Tongue (tissue), 3 donors: ENCODE measurements around the gene ROGDI. TPM values are rescaled to one million over a fixed set of nuclear protein-coding genes. Genes with fewer than 3 reads are reported as not detected.

ENCODE experiments used
- DNase-seq: peaks from one replicate; pipeline ENCODE4 v3.0.0-alpha.2; 2015
- small RNA-seq: library from RNA; depleted of rRNA; stranded (forward); fragments of <200 nt; gene quantifications from one replicate; pipeline ENCODE3, GENCODE V24; 2014; ENCODE audit warnings: low replicate concordance
- total RNA-seq: library from RNA; depleted of rRNA; stranded (reverse); fragments of >200 nt; gene quantifications from one replicate; pipeline ENCODE4 v1.2.3, GENCODE V29; 2014

ROGDI gene
- total RNA-seq, 1 donor from 2014 or later = 12.6 TPM

DNA sequence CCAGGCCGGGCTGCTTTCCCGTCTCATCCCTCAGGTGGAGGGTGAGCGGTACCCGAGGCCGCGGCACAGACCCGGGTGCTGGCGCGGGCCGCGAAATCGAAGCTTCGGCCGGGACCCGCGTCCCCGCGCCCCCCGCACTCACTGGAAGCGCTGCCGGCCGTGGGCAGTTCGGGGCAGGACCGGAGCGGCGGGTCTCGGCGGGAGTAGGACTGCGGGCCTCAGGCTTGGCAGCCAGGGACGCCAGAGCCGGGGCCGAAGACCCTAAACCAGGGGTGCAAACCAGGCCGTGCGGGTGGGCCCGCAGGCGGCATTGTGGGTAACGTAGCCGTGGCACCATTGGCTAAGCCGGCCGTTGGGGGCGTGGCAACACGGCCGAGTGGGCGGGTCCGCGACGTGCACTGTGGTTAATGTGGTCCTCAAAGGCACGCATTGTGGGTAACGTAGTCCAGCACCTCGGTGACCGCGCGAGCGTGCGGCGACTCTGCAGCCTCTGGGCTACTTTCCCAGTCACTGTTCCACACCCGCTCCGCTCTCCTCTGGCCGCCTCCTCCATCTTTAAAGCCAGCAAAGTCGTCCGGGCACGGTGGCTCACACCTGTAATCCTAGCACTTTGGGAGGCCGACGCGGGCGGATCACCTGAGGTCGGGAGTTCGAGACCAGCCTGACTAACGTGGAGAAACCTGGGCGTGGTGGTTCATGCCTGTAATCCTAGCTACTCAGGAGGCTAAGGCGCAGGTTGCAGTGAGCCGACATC, 35.4 kb downstream of the ROGDI start, which contains the start of gene ZNF500:
ZNF500 (minus strand) TSS at position 288 of the 754 bp plus-strand sequence. CDS start 1,184 bp downstream, outside the sequence.
- peak; percentile 98 for DNase-seq

- DNase-seq = no peak
Observed at GRCh38 chr16:4765511-4766474, 36.6 kb downstream of the ROGDI start.

GRCh38 chr16:4763791-4764190, 38.6 kb downstream of the ROGDI start:
- DNase-seq = no peak

DNA sequence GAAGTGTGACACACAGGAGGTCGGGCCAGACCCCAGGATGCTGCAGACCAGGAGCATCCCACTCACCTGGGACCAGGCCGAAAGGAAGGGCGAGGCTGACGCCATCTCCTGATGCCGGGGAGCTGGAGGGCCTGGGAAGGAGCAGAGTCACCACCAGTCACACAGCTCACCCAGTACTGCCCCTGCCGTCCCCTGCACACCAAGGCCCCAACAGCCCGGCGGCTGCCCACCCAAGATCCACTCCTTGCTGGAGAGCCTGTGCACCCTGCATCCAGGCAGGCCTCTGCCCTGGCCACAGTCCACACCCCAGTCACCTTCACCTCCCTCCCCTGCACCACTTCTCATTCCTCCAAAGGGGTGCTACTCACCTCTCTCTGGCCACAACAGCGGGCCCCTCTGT, 40.2 kb downstream of the ROGDI start:
- no peak for DNase-seq

GRCh38 chr16:4760221-4760910, 42.1 kb downstream of the ROGDI start:
- no peak for DNase-seq

DNA sequence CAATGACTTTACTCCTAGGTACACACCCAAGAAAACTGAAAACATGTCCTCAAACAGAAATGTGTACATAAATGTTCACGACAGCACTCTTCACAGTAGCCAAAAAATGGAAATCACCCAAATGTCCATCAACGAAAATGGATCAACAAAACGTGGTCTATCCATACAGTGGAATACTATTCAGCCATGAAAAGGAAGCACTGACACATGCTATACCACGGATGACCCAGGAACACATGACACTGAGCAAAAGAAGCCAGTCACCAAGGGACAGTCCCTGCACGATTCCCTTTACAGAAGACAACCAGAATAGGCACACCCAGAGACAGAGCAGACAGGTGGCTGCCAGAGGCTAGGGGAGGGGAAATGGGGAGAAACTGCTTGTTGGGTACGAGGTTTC, 46.7 kb downstream of the ROGDI start:
- DNase-seq = no peak

GRCh38 chr16:4754865-4755264, 47.6 kb downstream of the ROGDI start:
- DNase-seq = no peak

- no peak for DNase-seq
Observed at GRCh38 chr16:4753227-4753626, 49.2 kb downstream of the ROGDI start.

- DNase-seq = no peak
Observed at GRCh38 chr16:4752351-4753100, 49.9 kb downstream of the ROGDI start.

DNA sequence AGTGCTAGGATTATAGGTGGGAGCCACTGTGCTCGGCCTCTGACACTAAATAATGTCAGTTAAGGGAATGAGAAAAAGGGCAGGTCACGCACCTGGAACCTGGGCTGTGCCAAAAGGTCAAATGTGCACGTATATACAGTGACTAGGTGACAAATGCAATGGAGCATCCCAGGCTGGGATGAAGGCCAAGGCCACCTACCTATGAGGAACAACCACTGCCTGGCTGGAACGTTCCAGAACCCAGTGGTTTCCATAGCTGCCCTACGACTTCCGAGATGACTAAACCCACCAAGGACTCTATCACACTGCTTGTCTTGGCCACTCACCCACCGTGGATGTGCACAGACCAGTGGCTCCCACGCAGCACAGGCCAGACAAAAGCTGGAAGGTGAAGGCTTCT, 51.5 kb downstream of the ROGDI start:
- no peak for DNase-seq

GRCh38 chr16:4749700-4750257, 52.7 kb downstream of the ROGDI start:
- DNase-seq = no peak

- DNase-seq = no peak
Observed at GRCh38 chr16:4748682-4749411, 53.6 kb downstream of the ROGDI start.

GRCh38 chr16:4747906-4748681, 54.3 kb downstream of the ROGDI start:
- DNase-seq = no peak

- peak; percentile 52 for DNase-seq
Observed at GRCh38 chr16:4746991-4747574, 55.4 kb downstream of the ROGDI start.

Small RNA genes lying within 50 kb of the gene (small RNA-seq; reads per million reads assigned to genes)
- not detected for gene RF00017

Other genes with a start within 250 kb of the ROGDI start
- 0.72 TPM for gene C16orf96, start 246.3 kb downstream of the ROGDI start, total RNA-seq
- gene UBALD1, start 187.7 kb downstream of the ROGDI start, total RNA-seq = 13.3 TPM
- 34.6 TPM for gene MGRN1, start 177.8 kb downstream of the ROGDI start, total RNA-seq
- gene NUDT16L1, start 109.1 kb downstream of the ROGDI start, total RNA-seq = 38.2 TPM
- 20.7 TPM for gene ANKS3, start 68.4 kb downstream of the ROGDI start, total RNA-seq
- gene DNAAF8, start 68.1 kb downstream of the ROGDI start, total RNA-seq = 0.41 TPM
- gene ZNF500, start 35.5 kb downstream of the ROGDI start, total RNA-seq = 23.6 TPM
- gene SEPTIN12, start 14.3 kb downstream of the ROGDI start, total RNA-seq = not detected
- not detected for gene SMIM22, start 7.3 kb downstream of the ROGDI start, total RNA-seq
- 42.0 TPM for gene GLYR1, start 44.7 kb upstream of the ROGDI start, total RNA-seq
- gene UBN1, start 44.8 kb upstream of the ROGDI start, total RNA-seq = 19.7 TPM
- 105 TPM for gene PPL, start 134.5 kb upstream of the ROGDI start, total RNA-seq
- gene SEC14L5, start 155.7 kb upstream of the ROGDI start, total RNA-seq = 3.1 TPM
- 4.4 TPM for gene NAGPA, start 231.3 kb upstream of the ROGDI start, total RNA-seq